Left ventricle myocardium inferior (tissue), 1 donor: ENCODE results near the gene ACLY. TPM values are rescaled to one million over a fixed set of nuclear protein-coding genes. Genes with fewer than 3 reads are reported as not detected.

Experiments
- DNase-seq: peaks from one replicate; pipeline ENCODE4 v3.0.0-alpha.2; 2020
- H3K27ac ChIP-seq: fragments of 200-600 bp; replicated peaks from 2 replicates; pipeline ENCODE4 v1.8.0; 2021
- H3K27me3 ChIP-seq: fragments of 200-600 bp; 2 replicates; pipeline ENCODE4 v1.8.0; 2021; ENCODE audit warnings: low read depth
- H3K36me3 ChIP-seq: fragments of 200-600 bp; 2 replicates; pipeline ENCODE4 v1.8.0; 2021
- H3K4me1 ChIP-seq: fragments of 200-600 bp; 2 replicates; pipeline ENCODE4 v1.8.0; 2021
- H3K4me3 ChIP-seq: fragments of 200-600 bp; 2 replicates; pipeline ENCODE4 v1.8.0; 2021; ENCODE audit warnings: mild to moderate bottlenecking, moderate library complexity
- H3K9me3 ChIP-seq: fragments of 200-600 bp; replicated peaks from 2 replicates; pipeline ENCODE4 v1.8.0; 2021
- intact Hi-C: fragments of 100-400 bp; cut with micrococcal nuclease; formaldehyde crosslinking; loops from one replicate; pipeline ENCODE4 v1.11.0; 2022
- total RNA-seq: library from RNA; stranded (reverse); fragmentation: NEBNext Ultra II Directional; extraction: Animal tissue kit (Norgen Biotek cat#: 25700); gene quantifications from one replicate; pipeline ENCODE4 v1.2.1, GENCODE V29; 2021
- TF ChIP-seq, protein P1 (sequence below): fragments of 200-600 bp; IDR thresholded peaks from 2 replicates; pipeline ENCODE4 v1.8.0; 2021; ENCODE audit warnings: antibody characterized with exemption, mild to moderate bottlenecking, borderline replicate concordance
- donor health status: DM: no; HTN: yes; CAD: no; lungs with severe emphysema.

The ACLY gene
- total RNA-seq, 1 donor from 2014 or later, result 23.5 TPM

DNA sequence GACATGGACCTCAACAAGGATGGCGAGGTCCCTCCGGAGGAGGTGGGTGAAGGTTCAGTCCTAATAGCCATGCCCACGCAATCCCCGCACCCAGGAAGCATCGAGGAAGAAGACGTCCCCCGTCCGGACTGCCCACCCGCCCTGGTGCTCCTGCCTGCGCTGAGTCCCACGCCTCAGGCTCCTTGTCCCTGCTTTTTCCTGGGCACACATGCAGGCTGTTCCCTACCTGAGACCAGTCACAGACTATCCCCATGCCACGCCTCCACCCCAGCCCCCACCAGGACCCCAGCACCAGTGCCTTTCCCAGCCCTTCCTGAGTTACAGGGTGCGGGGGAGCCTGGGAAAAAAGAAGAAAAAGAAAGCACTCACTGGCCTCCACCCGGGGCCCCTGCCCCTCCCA is 97.0 kb downstream of the ACLY start:
- TF ChIP-seq, protein P1, sequence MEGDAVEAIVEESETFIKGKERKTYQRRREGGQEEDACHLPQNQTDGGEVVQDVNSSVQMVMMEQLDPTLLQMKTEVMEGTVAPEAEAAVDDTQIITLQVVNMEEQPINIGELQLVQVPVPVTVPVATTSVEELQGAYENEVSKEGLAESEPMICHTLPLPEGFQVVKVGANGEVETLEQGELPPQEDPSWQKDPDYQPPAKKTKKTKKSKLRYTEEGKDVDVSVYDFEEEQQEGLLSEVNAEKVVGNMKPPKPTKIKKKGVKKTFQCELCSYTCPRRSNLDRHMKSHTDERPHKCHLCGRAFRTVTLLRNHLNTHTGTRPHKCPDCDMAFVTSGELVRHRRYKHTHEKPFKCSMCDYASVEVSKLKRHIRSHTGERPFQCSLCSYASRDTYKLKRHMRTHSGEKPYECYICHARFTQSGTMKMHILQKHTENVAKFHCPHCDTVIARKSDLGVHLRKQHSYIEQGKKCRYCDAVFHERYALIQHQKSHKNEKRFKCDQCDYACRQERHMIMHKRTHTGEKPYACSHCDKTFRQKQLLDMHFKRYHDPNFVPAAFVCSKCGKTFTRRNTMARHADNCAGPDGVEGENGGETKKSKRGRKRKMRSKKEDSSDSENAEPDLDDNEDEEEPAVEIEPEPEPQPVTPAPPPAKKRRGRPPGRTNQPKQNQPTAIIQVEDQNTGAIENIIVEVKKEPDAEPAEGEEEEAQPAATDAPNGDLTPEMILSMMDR, result no peak
- Histone ChIP-seq H3K9me3 (no peaks in the 10 kb centered on the region), H3K27ac (no peak overlapping the region), H3K27me3 (peaks cover 3% of the 10 kb centered on the region), H3K4me3 (no peak overlapping the region), H3K4me1 (no peaks in the 10 kb centered on the region), H3K36me3 (peaks cover 14% of the 10 kb centered on the region)
- intact Hi-C loops, result no loop called here
- no peak for DNase-seq

DNA sequence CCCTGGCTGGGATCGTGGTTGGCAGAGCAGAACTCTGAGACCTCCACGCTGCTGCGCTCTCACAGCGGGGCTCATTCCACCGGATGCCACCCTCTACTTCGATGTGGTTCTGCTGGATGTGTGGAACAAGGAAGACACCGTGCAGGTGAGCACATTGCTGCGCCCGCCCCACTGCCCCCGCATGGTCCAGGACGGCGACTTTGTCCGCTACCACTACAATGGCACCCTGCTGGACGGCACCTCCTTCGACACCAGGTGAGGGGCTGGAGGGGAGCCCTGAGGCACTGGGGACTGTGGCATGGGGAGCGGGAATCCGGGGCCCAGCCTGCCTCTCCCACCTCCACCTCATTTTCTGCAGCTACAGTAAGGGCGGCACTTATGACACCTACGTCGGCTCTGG is 100.7 kb downstream of the ACLY start:
- Histone ChIP-seq H3K4me3 (no peak overlapping the region), H3K36me3 (no peaks in the 10 kb centered on the region), H3K4me1 (peaks cover under 1% of the 10 kb centered on the region), H3K9me3 (no peaks in the 10 kb centered on the region), H3K27ac (no peak overlapping the region), H3K27me3 (peaks cover 3% of the 10 kb centered on the region)
- no peak for DNase-seq
- intact Hi-C loops, result no loop called here
- TF ChIP-seq, protein P1, result no peak

Other genes starting within 250 kb of the ACLY start
- gene EIF1, start 230.1 kb downstream of the ACLY start, total RNA-seq, result 1,125 TPM
- gene GAST, start 206.6 kb downstream of the ACLY start, total RNA-seq, result not detected
- gene HAP1, start 184.3 kb downstream of the ACLY start, total RNA-seq, result 0.14 TPM
- gene JUP, start 132.2 kb downstream of the ACLY start, total RNA-seq, result 160 TPM
- gene P3H4, start 107.0 kb downstream of the ACLY start, total RNA-seq, result 6.0 TPM
- 10.4 TPM for gene FKBP10, start 105.9 kb downstream of the ACLY start, total RNA-seq
- 18.3 TPM for gene NT5C3B, start 82.7 kb downstream of the ACLY start, total RNA-seq
- not detected for gene KLHL10, start 81.1 kb downstream of the ACLY start, total RNA-seq
- 3.5 TPM for gene KLHL11, start 53.5 kb downstream of the ACLY start, total RNA-seq
- gene ODAD4, start 11.7 kb upstream of the ACLY start, total RNA-seq, result 1.3 TPM
- gene CNP, start 47.8 kb upstream of the ACLY start, total RNA-seq, result 24.9 TPM
- gene DNAJC7, start 98.5 kb upstream of the ACLY start, total RNA-seq, result 71.2 TPM
- gene NKIRAS2, start 101.1 kb upstream of the ACLY start, total RNA-seq, result 50.9 TPM
- 0.63 TPM for gene C17orf113, start 131.7 kb upstream of the ACLY start, total RNA-seq
- 0.49 TPM for gene ZNF385C, start 179.5 kb upstream of the ACLY start, total RNA-seq
- gene DHX58, start 193.8 kb upstream of the ACLY start, total RNA-seq, result 3.1 TPM
- 25.7 TPM for gene KAT2A, start 202.4 kb upstream of the ACLY start, total RNA-seq
- not detected for gene HSPB9, start 203.9 kb upstream of the ACLY start, total RNA-seq
- 38.6 TPM for gene RAB5C, start 236.0 kb upstream of the ACLY start, total RNA-seq